ENCODE measurements around the gene FASTK.

The FASTK gene

GRCh38 chr7:151048911-151049463 is 31.6 kb downstream of the FASTK start:
- Histone ChIP-seq H3K36me3 (replicated peaks) (no peaks in the 10 kb centered on the region), H3K27me3 (replicated peaks) (peaks cover 7% of the 10 kb centered on the region), H3K4me3 (ENCODE audit: low read depth, low read length) (no peak overlapping the region), H3K27ac (no peak overlapping the region)
- no peak for TF ChIP-seq CTCF (IDR thresholded peaks at IDR 0.05; ENCODE audit: low read depth, low read length, missing control alignments)
- DNase-seq, result no peak
- in situ Hi-C loops (cut with HindIII; ENCODE audit: low pct_ligation_motif_present, low sequenced_read_pairs), result no loop called here

- in situ Hi-C loops (cut with HindIII; ENCODE audit: low pct_ligation_motif_present, low sequenced_read_pairs), result no loop called here
- TF ChIP-seq CTCF (IDR thresholded peaks at IDR 0.05; ENCODE audit: low read depth, low read length, missing control alignments), result no peak
- no peak within 1 kb of the TSS for H3K4me3 ChIP-seq (ENCODE audit: low read depth, low read length)
- H3K27ac ChIP-seq, result no peak within 1 kb of the TSS
- no peaks in the 10 kb centered on the region for H3K36me3 ChIP-seq (replicated peaks)
- peaks cover 7% of the 10 kb centered on the region for H3K27me3 ChIP-seq (replicated peaks)
- no peak for DNase-seq
Measured at GRCh38 chr7:151047976-151048815, 32.4 kb downstream of the FASTK start, which contains the start of gene ASIC3. TSS of gene ASIC3 (plus strand) at chr7:151048531. CDS start at chr7:151048886, 355 bp downstream.

GRCh38 chr7:151046603-151047573 is 33.7 kb downstream of the FASTK start:
- in situ Hi-C loops (cut with HindIII; ENCODE audit: low pct_ligation_motif_present, low sequenced_read_pairs), result no loop called here
- DNase-seq, result no peak
- H3K4me3 ChIP-seq (ENCODE audit: low read depth, low read length), result no peak overlapping the region

GRCh38 chr7:151045967-151046366 is 34.6 kb downstream of the FASTK start:
- H3K27ac ChIP-seq, result no peak overlapping the region
- no peak for DNase-seq
- TF ChIP-seq CTCF (IDR thresholded peaks at IDR 0.05; ENCODE audit: low read depth, low read length, missing control alignments), result no peak
- no peaks in the 10 kb centered on the region for H3K36me3 ChIP-seq (replicated peaks)
- H3K27me3 ChIP-seq (replicated peaks), result peaks cover 7% of the 10 kb centered on the region
- in situ Hi-C loops (cut with HindIII; ENCODE audit: low pct_ligation_motif_present, low sequenced_read_pairs), result no loop called here
- no peak overlapping the region for H3K4me3 ChIP-seq (ENCODE audit: low read depth, low read length)

More at GRCh38 chr7:151046603-151047573, 33.7 kb downstream of the FASTK start:
- H3K36me3 ChIP-seq (replicated peaks), result no peaks in the 10 kb centered on the region
- TF ChIP-seq CTCF (IDR thresholded peaks at IDR 0.05; ENCODE audit: low read depth, low read length, missing control alignments), result no peak
- H3K27me3 ChIP-seq (replicated peaks), result peaks cover 7% of the 10 kb centered on the region
- H3K27ac ChIP-seq, result no peak overlapping the region

- no peak for DNase-seq
- in situ Hi-C loops (cut with HindIII; ENCODE audit: low pct_ligation_motif_present, low sequenced_read_pairs), result no loop called here
- TF ChIP-seq CTCF (IDR thresholded peaks at IDR 0.05; ENCODE audit: low read depth, low read length, missing control alignments), result no peak
- Histone ChIP-seq H3K36me3 (replicated peaks) (no peaks in the 10 kb centered on the region), H3K27ac (no peak overlapping the region), H3K4me3 (ENCODE audit: low read depth, low read length) (no peak overlapping the region), H3K27me3 (replicated peaks) (peaks cover 4% of the 10 kb centered on the region)
Measured at GRCh38 chr7:151045262-151045661, 35.3 kb downstream of the FASTK start.
